Hepatocyte (in vitro differentiated cells): Measurements from ENCODE around the gene CLEC16A.
A peak's percentile ranks its signal among the peaks of the same experiment; 100 is the strongest.

Experiments used
- CTCF ChIP-seq: fragments of 200-600 bp; sonication (generic); IDR thresholded peaks from 2 replicates; pipeline ENCODE4 v1.5.1; 2016; ENCODE audit warnings: antibody characterized with exemption, mild to moderate bottlenecking; ENCODE audit not compliant: poor library complexity
- EZH2 ChIP-seq: fragments of 200-600 bp; sonication (generic); IDR thresholded peaks from 2 replicates; pipeline ENCODE4 v1.6.1; 2016; ENCODE audit warnings: antibody characterized with exemption, mild to moderate bottlenecking, borderline replicate concordance
- EZH2phosphoT487 ChIP-seq: fragments of 200-600 bp; sonication (generic); IDR thresholded peaks from one replicate; pipeline ENCODE4 v1.6.1; 2018; ENCODE audit warnings: antibody characterized with exemption, mild to moderate bottlenecking, low read depth, moderate library complexity; ENCODE audit not compliant: unreplicated experiment, severe bottlenecking

- peak; percentile 20 for TF ChIP-seq CTCF
- no peak for TF ChIP-seq EZH2
- TF ChIP-seq EZH2phosphoT487 = no peak
These were observed 274.2 kb downstream of the CLEC16A start for GRCh38 chr16:11218604-11218962.
